ENCODE measurements around the gene GPR152.

The GPR152 gene, protein sequence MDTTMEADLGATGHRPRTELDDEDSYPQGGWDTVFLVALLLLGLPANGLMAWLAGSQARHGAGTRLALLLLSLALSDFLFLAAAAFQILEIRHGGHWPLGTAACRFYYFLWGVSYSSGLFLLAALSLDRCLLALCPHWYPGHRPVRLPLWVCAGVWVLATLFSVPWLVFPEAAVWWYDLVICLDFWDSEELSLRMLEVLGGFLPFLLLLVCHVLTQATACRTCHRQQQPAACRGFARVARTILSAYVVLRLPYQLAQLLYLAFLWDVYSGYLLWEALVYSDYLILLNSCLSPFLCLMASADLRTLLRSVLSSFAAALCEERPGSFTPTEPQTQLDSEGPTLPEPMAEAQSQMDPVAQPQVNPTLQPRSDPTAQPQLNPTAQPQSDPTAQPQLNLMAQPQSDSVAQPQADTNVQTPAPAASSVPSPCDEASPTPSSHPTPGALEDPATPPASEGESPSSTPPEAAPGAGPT

DNA sequence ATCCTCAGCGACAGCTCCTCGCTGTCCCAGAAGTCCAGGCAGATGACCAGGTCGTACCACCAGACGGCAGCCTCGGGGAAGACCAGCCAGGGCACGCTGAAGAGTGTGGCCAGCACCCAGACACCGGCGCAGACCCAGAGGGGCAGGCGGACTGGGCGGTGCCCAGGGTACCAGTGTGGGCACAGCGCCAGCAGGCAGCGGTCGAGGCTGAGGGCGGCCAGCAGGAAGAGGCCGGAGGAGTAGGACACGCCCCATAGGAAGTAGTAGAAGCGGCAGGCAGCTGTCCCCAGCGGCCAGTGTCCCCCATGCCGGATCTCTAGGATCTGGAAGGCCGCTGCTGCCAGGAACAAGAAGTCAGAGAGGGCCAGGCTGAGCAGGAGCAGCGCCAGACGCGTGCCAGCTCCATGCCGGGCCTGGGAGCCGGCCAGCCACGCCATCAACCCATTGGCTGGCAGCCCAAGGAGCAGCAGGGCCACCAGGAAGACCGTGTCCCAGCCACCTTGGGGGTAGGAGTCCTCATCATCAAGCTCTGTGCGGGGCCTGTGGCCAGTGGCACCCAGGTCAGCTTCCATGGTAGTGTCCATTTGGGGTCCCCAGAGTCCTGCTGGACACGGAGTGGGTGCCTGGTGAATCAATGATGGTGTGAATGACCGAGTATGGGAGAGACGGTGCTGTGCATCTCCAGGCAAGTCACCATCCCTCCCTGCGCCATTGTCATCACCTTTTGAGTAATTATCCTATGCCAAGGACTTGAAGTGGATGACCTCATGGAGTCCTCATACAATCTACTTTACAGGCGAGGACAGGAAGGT lies at the start of gene GPR152:
Gene GPR152, minus strand, starts transcription at position 589 of the 812 bp plus-strand sequence. Its CDS starts 5 bp downstream, at position 584.
- no peak for DNase-seq (ENCODE audit: low read depth, low spot score)

DNA sequence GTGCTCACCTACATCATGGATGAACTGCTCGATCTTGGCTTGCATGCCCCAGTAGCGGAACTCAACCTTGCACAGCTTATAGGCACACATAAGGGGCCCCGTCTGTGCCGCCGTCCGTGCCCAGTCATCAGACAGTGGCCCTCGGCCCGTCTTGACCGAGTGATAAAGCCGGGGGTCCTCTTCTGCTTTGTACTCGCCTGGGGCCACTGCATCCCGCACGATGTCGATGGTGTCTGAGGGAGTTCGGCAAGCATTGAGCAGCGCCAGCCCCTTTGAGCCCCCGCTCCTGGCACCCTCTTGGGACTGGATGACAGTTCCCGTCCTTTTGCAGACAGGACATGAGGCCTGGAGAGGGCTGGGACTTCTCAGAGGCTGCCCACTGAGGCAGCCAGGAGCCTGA lies 49.3 kb upstream of the GPR152 start:
- no peak for DNase-seq (ENCODE audit: low read depth, low spot score)

- no peak for DNase-seq (ENCODE audit: low read depth, low spot score)
Measured at GRCh38 chr11:67500831-67501715, 48.5 kb upstream of the GPR152 start.

GRCh38 chr11:67500484-67500821 lies 47.9 kb upstream of the GPR152 start:
- no peak for DNase-seq (ENCODE audit: low read depth, low spot score)

- DNase-seq (ENCODE audit: low read depth, low spot score): no peak
Measured at GRCh38 chr11:67499808-67500483, 47.4 kb upstream of the GPR152 start.

GRCh38 chr11:67498544-67498972 lies 46.0 kb upstream of the GPR152 start:
- no peak for DNase-seq (ENCODE audit: low read depth, low spot score)

- no peak for DNase-seq (ENCODE audit: low read depth, low spot score)
Measured at GRCh38 chr11:67497656-67498291, 45.2 kb upstream of the GPR152 start.

- DNase-seq (ENCODE audit: low read depth, low spot score): no peak
Measured at GRCh38 chr11:67496113-67496512, 43.6 kb upstream of the GPR152 start.

GRCh38 chr11:67495234-67496005 lies 42.9 kb upstream of the GPR152 start:
- no peak for DNase-seq (ENCODE audit: low read depth, low spot score)

DNA sequence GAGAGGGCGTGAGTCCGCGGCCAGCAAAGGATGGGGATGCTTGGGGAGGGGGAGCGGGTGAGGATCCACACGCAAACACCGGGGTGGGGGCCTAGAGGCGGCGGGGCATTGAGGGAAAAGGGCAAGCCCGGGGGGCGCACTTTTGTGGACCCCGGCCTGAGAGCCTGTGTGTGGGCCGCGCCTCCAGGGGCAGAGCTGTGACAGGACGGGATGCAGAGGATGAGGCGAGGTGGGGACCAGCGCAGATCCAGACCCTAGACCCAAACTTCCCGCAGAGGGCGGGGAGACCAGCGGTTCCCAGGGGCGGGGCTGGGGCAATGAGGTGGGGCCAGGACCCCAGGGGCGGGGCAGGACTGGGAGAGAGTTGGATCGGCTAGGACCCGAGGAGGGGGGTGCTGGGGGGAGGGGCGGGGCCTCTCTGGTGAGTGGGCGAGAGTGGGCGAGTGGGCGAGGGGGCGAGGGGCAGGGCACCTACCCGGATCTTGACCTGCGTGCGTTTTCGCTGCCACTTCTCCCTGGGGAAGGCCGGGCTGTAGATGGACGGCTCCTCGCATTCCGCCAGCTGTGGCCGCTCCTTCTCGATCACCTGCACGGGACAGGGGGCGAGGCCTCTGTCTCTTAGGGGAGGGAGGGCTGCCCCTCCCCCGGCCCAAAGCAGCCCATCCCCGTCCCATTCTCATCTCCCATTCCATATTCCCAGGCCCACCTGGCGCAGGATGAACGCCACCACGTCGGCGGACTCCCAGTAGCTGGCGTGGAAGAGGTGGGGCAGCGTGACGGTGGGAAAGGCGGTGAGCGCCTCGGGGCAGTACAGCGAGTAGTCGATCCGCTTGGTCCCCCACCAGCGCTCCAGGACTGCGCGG lies 42.1 kb upstream of the GPR152 start:
- no peak for DNase-seq (ENCODE audit: low read depth, low spot score)

- no peak for DNase-seq (ENCODE audit: low read depth, low spot score)
Measured at GRCh38 chr11:67493548-67494370, 41.2 kb upstream of the GPR152 start.

- DNase-seq (ENCODE audit: low read depth, low spot score): no peak
Measured at GRCh38 chr11:67492801-67493547, 40.4 kb upstream of the GPR152 start.

DNA sequence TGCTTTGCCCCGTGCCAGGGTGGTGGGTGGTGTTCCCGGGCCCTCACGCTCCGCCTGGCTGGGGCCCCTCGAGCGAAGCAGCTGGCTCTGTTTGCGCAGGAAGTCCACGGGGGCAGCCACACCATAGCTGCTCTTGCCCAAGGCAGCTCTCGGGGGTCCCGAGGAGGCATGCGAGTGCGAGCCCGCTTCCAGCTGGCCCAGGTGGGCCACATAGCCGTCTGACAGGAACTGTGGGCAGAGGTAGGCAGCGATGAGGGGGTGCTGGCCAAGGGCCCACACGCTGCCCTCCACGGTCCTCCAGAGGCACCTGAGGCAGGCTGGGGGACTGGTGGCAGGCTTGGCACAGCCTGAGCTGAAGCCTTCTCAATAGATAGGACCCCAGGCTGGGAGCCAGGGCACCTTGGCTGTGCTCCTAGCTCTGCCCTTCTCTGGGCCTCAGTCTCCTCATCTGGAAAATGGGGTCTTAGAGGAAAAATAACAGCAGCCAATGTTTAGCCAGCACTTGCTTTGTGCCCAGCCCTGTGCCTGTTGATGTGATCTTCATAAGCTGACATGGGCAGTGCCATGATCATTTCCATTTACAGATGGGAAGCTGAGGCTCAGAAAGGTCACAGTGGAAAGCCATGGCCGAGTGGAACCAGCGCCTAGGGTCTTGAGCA lies 39.7 kb upstream of the GPR152 start:
- no peak for DNase-seq (ENCODE audit: low read depth, low spot score)

- no peak for DNase-seq (ENCODE audit: low read depth, low spot score)
Measured at GRCh38 chr11:67491276-67492068, 38.9 kb upstream of the GPR152 start.

DNA sequence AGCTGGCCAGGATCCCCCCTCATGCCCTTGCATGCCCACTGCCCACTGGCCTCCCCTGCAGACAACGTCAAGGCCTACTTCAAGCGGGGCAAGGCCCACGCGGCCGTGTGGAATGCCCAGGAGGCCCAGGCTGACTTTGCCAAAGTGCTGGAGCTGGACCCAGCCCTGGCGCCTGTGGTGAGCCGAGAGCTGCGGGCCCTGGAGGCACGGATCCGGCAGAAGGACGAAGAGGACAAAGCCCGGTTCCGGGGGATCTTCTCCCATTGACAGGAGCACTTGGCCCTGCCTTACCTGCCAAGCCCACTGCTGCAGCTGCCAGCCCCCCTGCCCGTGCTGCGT lies 38.2 kb upstream of the GPR152 start:
- DNase-seq (ENCODE audit: low read depth, low spot score): no peak
